ENCODE data around the gene CEND1.

CEND1 gene

DNA sequence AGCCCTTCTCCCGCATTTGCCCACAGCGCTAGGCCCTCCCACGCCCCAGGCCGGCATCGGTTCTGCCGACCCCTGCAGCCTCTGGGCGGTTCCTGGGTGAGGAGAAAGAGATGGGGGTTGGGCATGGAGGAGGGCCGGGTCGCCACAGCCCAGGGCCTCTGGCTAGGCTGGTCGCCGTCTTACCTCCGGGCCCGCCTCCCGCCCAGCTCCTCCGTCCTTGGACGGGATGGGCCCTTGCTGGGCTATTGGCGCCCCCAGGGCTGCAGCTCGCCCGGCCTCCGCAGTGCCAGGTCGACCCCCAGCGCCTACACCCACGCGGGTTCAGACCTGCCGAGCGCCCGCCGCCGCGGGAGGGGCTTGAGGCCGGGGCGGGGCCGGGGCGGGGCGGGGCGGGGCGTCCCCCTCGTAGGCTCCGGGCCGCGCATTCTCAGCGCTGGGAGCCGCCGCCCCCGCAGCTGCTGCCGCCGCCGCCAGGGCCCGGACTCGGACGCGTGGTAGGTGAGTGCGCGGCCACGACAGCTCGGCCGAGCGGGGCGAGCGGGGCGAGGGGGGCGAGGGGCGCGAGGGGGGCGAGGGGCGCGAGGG, 42.7 kb upstream of the CEND1 start, which contains the start of gene CD151:
CD151 (plus strand) TSS at position 424 of the 585 bp plus-strand sequence. CDS start 3,118 bp downstream, outside the sequence.
- Histone ChIP-seq H3K27ac (ENCODE audit: low read depth, low read length) (peak within 1 kb of the TSS; percentile 22; the same call in 1 of the 2 replicates), H3K4me1 (ENCODE audit: control insufficient read depth, insufficient read depth, low read length) (peaks cover 64% of the 10 kb centered on the region)

DNA sequence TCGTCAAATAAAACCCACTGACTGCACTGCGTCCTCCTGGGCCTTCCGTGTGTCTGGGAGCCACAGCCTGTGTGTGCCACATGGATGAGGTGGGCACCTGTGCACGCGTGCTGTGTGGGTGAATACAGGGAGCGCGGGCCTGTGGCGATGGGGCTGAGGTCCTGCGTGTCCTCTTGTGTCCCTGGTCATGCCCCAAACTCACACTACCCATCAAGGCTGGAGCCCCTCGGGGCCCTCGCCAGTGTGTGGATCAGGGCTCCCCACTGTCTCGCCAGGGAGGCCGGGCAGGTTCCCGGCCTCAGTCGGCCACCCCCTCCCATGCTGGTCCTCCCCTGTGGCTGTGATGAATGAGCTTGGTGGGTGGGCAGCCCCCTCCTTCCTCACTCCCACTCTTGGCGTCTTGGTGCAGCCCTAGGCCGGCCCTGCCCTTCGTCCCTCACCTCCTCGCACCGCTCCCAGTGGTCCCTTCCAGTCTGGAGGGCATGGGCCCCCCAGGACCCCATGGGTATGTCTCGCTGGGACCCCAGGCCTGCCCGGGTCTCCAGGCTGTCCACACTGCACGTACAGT, 42.2 kb upstream of the CEND1 start:
- Histone ChIP-seq H3K9ac (ENCODE audit: low read length) (peak overlapping the region; percentile 64), H3K9me3 (ENCODE audit: control insufficient read depth, insufficient read depth, low read depth, low read length) (no peaks in the 10 kb centered on the region), H3K4me1 (ENCODE audit: control insufficient read depth, insufficient read depth, low read length) (peaks cover 67% of the 10 kb centered on the region), H3K27me3 (ENCODE audit: control insufficient read depth, insufficient read depth, low read length) (peaks cover 55% of the 10 kb centered on the region), H3K4me3 (ENCODE audit: low read depth, low read length) (peak overlapping the region; percentile 75), H3K27ac (ENCODE audit: low read depth, low read length) (no peak overlapping the region), H3K36me3 (ENCODE audit: control insufficient read depth, insufficient read depth, low read length) (peaks cover 5% of the 10 kb centered on the region)

More for the DNA sequence above, 42.7 kb upstream of the CEND1 start, which contains the start of gene CD151:
- H3K4me3 ChIP-seq (ENCODE audit: low read depth, low read length): peak within 1 kb of the TSS; percentile 75
- peaks cover 11% of the 10 kb centered on the region for H3K36me3 ChIP-seq (ENCODE audit: control insufficient read depth, insufficient read depth, low read length)
- H3K9ac ChIP-seq (ENCODE audit: low read length): peak within 1 kb of the TSS; percentile 70
- no peaks in the 10 kb centered on the region for H3K9me3 ChIP-seq (ENCODE audit: control insufficient read depth, insufficient read depth, low read depth, low read length)
- H3K27me3 ChIP-seq (ENCODE audit: control insufficient read depth, insufficient read depth, low read length): peaks cover 49% of the 10 kb centered on the region

DNA sequence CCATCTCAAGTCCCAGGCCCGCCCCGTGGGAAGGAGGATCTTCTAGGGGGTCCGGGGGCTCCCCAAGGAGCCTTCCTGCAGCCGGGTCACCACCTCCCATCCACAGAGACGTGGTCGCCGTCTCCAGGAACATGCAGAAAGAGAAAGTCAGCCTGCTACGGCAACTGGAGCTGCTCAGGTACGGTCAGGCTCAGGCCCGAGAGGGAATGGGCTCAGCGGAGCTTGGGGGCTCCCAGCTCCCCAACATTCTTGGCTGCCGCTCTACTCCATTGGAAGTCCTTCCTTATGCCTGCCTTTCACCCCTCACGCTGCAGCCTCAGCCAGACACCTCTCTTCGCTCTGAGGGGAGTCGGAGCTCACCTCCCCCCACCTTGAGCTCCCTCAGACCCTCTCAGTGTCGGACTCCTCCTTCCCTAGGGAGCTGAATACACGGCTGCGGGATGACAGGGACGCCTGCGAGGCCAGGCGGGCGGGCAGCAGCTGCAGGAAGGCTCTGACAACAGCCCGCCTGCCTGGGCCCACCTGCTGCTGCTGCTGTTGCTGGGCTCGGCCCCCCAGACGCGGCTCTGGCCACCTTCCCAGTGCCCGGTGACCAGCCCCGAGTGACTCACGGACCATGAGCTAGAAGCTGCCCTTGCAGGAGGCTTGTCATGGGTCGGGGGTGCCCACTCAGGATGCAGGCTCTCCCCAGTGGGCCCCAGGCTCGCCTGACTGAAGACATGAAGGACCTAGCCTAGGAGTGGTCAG, 41.4 kb upstream of the CEND1 start:
- peaks cover 67% of the 10 kb centered on the region for H3K4me1 ChIP-seq (ENCODE audit: control insufficient read depth, insufficient read depth, low read length)
- no peaks in the 10 kb centered on the region for H3K9me3 ChIP-seq (ENCODE audit: control insufficient read depth, insufficient read depth, low read depth, low read length)
- H3K9ac ChIP-seq (ENCODE audit: low read length): no peak overlapping the region
- peak overlapping the region; percentile 75 for H3K4me3 ChIP-seq (ENCODE audit: low read depth, low read length)
- no peaks in the 10 kb centered on the region; the same call in 1 of the 2 replicates for H3K36me3 ChIP-seq (ENCODE audit: control insufficient read depth, insufficient read depth, low read length)
- H3K27me3 ChIP-seq (ENCODE audit: control insufficient read depth, insufficient read depth, low read length): peaks cover 63% of the 10 kb centered on the region
- H3K27ac ChIP-seq (ENCODE audit: low read depth, low read length): no peak overlapping the region

DNA sequence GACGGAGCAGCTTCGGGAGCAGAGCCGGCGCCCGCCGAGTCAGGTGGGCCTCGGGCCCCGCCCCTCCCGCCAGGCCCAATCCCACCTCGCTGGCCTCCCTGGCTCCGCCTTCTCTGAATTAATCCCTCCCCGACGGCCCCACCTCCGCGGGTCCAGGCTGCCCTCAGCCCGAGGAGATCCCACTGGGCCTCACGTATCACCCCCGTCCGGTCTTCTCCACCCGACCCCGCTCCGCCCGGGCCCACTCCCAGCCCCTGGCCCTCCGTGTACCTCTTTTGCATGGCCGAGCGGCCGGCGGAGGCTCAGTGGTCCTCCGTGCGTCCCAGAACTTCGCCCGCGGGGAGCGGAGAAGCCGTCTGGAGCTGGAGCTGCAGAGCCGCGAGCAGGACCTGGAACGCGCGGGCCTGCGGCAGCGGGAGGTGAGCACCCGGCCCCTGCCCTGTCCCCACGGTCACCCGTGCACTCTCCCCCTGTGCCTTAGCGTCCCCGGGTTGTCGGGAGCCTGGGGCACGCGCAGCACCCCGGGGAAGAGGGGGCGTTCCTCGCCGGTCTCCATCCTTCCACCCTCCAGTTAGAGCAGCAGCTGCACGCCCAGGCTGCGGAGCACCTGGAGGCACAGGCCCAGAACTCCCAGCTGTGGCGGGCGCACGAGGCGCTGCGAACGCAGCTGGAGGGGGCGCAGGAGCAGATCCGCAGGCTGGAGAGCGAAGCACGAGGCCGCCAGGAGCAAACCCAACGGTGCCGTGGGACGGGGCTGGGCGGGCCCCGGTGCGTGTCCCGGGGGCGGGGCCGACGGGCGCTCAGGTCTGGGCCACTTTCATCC, 40.6 kb upstream of the CEND1 start:
- Histone ChIP-seq H3K27me3 (ENCODE audit: control insufficient read depth, insufficient read depth, low read length) (peaks cover 70% of the 10 kb centered on the region), H3K9ac (ENCODE audit: low read length) (no peak overlapping the region), H3K27ac (ENCODE audit: low read depth, low read length) (no peak overlapping the region), H3K4me3 (ENCODE audit: low read depth, low read length) (peak overlapping the region; percentile 62), H3K36me3 (ENCODE audit: control insufficient read depth, insufficient read depth, low read length) (no peaks in the 10 kb centered on the region), H3K9me3 (ENCODE audit: control insufficient read depth, insufficient read depth, low read depth, low read length) (no peaks in the 10 kb centered on the region), H3K4me1 (ENCODE audit: control insufficient read depth, insufficient read depth, low read length) (peaks cover 67% of the 10 kb centered on the region)

DNA sequence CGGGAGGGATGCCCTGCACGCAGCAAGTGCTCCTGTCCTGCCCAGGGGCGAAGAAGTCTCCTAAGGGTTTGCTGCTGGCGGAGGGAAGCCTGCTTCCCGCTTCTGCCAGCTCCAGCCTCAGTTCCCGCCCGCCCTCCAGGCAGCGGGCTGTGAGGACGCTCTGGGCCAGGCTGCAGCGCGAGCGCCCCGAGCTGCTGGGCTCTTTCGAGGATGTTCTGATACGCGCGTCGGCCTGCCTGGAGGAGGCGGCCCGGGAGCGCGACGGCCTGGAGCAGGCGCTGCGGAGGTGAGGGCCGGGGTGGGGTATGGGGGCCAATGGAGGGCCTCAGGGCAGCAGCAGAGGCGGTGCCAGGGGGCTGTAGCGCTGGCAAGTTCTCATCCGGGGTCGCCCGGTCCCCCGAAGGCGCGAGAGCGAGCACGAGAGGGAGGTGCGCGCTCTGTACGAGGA, 40.0 kb upstream of the CEND1 start:
- H3K4me1 ChIP-seq (ENCODE audit: control insufficient read depth, insufficient read depth, low read length): peaks cover 64% of the 10 kb centered on the region
- H3K27me3 ChIP-seq (ENCODE audit: control insufficient read depth, insufficient read depth, low read length): peaks cover 75% of the 10 kb centered on the region
- H3K27ac ChIP-seq (ENCODE audit: low read depth, low read length): no peak overlapping the region
- no peaks in the 10 kb centered on the region for H3K36me3 ChIP-seq (ENCODE audit: control insufficient read depth, insufficient read depth, low read length)
- H3K4me3 ChIP-seq (ENCODE audit: low read depth, low read length): peak overlapping the region; percentile 62
- no peak overlapping the region for H3K9ac ChIP-seq (ENCODE audit: low read length)
- H3K9me3 ChIP-seq (ENCODE audit: control insufficient read depth, insufficient read depth, low read depth, low read length): no peaks in the 10 kb centered on the region

DNA sequence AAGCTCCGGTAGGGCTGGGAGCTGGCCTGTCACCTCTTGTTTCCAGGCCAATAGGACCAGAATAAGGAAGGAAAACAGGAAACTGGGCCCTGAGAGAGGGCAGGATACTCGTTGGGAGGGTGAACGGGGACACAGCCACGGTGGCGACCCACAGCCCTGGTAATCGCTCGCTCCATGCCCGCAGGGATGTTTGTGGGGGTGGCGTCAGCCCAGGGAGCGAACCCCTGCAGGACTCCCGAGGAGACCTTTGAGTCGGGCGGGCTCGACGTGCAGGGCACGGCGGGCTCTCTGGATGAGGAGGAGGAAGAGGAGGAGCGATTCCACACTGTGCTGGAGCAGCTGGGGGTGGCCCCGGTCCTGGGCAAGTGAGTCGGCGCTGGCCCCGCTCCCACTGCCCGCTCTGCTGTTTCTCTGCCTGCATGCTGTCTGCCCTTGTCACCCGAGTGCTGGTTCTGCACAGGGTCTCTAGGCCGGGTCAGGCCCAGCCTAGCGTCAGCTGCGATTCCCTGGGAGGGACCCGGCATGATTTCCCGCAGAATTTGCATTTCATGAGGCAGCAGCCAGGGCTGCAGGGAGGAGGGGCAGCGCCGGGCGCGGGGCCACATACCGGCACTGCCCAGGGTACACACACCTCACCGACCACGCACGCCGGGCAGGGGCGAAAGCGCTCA, 39.4 kb upstream of the CEND1 start:
- Histone ChIP-seq H3K4me3 (ENCODE audit: low read depth, low read length) (peak overlapping the region; percentile 62), H3K9ac (ENCODE audit: low read length) (no peak overlapping the region), H3K27me3 (ENCODE audit: control insufficient read depth, insufficient read depth, low read length) (peaks cover 75% of the 10 kb centered on the region), H3K9me3 (ENCODE audit: control insufficient read depth, insufficient read depth, low read depth, low read length) (no peaks in the 10 kb centered on the region), H3K27ac (ENCODE audit: low read depth, low read length) (no peak overlapping the region), H3K36me3 (ENCODE audit: control insufficient read depth, insufficient read depth, low read length) (peaks cover 3% of the 10 kb centered on the region; the same call in 1 of the 2 replicates), H3K4me1 (ENCODE audit: control insufficient read depth, insufficient read depth, low read length) (peaks cover 58% of the 10 kb centered on the region)

DNA sequence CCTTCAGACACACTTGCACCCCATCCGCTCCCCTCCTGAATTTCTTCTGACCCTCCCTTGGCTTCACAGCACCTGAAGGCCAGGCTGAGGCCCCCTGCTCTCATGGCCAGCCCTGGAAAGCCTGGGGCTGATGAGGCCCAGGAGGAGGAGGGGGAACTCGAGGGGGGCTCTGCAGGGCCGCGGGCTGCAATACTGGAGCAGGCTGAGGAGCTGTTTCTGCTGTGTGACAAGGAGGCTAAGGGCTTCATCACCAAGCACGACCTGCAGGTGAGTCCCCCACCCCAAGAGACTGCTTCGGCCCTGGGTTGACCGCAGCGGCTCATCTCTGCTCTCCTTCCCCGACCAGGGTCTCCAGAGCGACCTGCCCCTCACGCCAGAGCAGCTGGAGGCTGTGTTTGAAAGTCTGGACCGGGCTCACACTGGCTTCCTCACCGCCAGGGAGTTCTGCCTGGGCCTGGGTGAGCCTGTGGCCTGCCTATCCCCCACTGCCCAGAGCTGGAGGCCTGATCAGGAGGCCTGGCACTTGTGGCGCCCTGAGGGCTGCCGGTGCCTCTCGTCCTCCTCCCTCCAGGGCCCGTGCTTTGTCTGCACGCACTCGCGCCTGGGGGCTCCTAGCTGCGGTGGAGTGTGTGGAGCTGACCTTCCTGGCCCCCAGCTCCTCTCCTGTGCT, 38.8 kb upstream of the CEND1 start:
- Histone ChIP-seq H3K9ac (ENCODE audit: low read length) (no peak overlapping the region), H3K9me3 (ENCODE audit: control insufficient read depth, insufficient read depth, low read depth, low read length) (no peaks in the 10 kb centered on the region), H3K27ac (ENCODE audit: low read depth, low read length) (no peak overlapping the region), H3K36me3 (ENCODE audit: control insufficient read depth, insufficient read depth, low read length) (peaks cover 8% of the 10 kb centered on the region; the same call in 1 of the 2 replicates), H3K4me3 (ENCODE audit: low read depth, low read length) (peak overlapping the region; percentile 62), H3K4me1 (ENCODE audit: control insufficient read depth, insufficient read depth, low read length) (peaks cover 51% of the 10 kb centered on the region), H3K27me3 (ENCODE audit: control insufficient read depth, insufficient read depth, low read length) (peaks cover 75% of the 10 kb centered on the region)

DNA sequence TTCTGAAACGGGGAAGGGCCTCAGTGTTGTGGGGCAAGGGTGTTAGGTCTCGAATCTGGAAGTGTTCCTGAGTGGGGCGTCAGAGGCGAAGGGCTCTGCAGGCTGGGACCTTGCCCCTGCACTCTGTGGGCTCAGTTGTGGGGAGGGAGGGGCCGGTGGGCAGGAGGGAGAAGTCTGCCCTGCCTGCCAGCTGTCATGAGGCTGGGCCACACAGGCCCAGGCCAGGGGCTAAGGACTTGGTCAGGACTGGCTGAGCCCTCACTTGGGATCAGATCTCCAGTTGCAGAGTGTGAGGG, 38.0 kb upstream of the CEND1 start, which contains the start of gene CRACR2B:
CRACR2B (plus strand) TSS at position 23 of the 296 bp plus-strand sequence. CDS start 689 bp downstream, outside the sequence.
- H3K27ac ChIP-seq (ENCODE audit: low read depth, low read length): no peak within 1 kb of the TSS
- H3K4me3 ChIP-seq (ENCODE audit: low read depth, low read length): peak within 1 kb of the TSS; percentile 62

DNA sequence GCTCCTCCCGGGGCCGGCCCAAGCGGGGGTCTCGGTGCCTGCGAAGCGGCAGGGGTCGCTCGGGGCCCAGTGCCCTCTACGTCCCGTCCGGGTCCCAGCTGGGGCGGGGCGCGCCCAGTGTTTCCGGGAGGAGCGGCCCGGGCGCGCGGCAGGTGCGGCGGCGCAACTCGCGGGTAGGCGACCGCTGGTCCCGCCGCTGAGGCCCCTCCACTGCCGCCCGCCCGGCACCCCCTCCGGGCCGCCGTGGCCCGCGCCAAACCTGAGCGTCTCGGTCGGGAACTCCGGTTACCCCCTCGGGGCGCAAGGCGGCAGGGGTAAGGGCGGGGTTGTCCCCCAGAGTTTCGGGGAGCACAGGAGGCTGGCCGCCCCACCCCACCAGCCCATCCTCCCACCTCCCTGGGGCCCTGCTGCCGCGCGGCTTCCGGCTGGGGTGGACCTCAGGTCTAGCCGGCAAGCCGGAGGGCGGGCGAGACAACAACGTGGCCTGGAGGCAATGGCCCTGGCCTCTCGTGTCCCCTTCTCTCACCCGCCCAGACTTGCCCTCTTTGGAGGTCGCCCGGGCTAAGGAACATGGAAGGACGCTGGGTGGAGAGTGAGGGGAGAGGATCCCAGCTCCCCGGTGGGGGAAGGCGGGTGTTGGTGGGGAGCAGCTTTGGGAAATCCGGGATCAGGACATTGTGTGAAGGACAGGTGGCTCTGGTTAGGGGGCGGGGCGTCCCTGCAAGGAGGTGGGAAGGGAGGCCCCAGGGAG, 37.4 kb upstream of the CEND1 start:
- Histone ChIP-seq H3K27ac (ENCODE audit: low read depth, low read length) (no peak overlapping the region), H3K27me3 (ENCODE audit: control insufficient read depth, insufficient read depth, low read length) (peaks cover 72% of the 10 kb centered on the region), H3K4me3 (ENCODE audit: low read depth, low read length) (peak overlapping the region; percentile 51), H3K9me3 (ENCODE audit: control insufficient read depth, insufficient read depth, low read depth, low read length) (no peaks in the 10 kb centered on the region), H3K4me1 (ENCODE audit: control insufficient read depth, insufficient read depth, low read length) (peaks cover 46% of the 10 kb centered on the region), H3K36me3 (ENCODE audit: control insufficient read depth, insufficient read depth, low read length) (peaks cover 10% of the 10 kb centered on the region; the same call in 1 of the 2 replicates), H3K9ac (ENCODE audit: low read length) (peak overlapping the region; percentile 4)

More for the DNA sequence above, 38.0 kb upstream of the CEND1 start, which contains the start of gene CRACR2B:
- Histone ChIP-seq H3K9ac (ENCODE audit: low read length) (peak within 1 kb of the TSS; percentile 4), H3K36me3 (ENCODE audit: control insufficient read depth, insufficient read depth, low read length) (peaks cover 8% of the 10 kb centered on the region; the same call in 1 of the 2 replicates), H3K4me1 (ENCODE audit: control insufficient read depth, insufficient read depth, low read length) (peaks cover 49% of the 10 kb centered on the region), H3K9me3 (ENCODE audit: control insufficient read depth, insufficient read depth, low read depth, low read length) (no peaks in the 10 kb centered on the region), H3K27me3 (ENCODE audit: control insufficient read depth, insufficient read depth, low read length) (peaks cover 75% of the 10 kb centered on the region)

All from HUES6 (cell line).